GM18498 (cell line): ENCODE results near the gene BLVRA.
"Not testable (repeated sequence)": the region's sequence is repeated elsewhere in the genome, so short reads cannot be mapped to it uniquely, and the experiment has no call there.

Source experiments
- ATAC-seq: cut with Tn5 transposase; IDR thresholded peaks from one replicate; pipeline ENCODE4 v1.9.1; 2021; ENCODE audit warnings: mild to moderate bottlenecking, moderate library complexity; ENCODE audit not compliant: unreplicated experiment

Gene BLVRA

DNA sequence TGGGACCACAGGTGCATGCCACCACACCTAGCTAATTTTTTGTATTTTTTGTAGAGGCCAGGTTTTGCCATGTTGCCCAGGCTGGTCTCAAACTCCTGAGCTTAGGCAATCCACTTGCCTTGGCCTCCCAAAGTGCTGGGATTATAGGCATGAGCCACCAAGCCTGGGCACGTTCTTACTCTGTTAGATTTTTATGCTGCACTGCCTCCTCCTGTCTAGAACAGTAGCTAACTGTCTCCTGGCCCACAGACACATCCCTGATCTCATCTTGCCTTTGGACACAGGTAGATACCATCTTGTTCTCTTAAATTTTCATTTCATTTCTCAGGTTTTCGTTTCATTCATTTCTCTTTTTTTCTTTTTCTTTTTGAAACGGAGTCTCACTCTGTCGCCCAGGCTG, 41.1 kb downstream of the BLVRA start:
- ATAC-seq, result no peak

DNA sequence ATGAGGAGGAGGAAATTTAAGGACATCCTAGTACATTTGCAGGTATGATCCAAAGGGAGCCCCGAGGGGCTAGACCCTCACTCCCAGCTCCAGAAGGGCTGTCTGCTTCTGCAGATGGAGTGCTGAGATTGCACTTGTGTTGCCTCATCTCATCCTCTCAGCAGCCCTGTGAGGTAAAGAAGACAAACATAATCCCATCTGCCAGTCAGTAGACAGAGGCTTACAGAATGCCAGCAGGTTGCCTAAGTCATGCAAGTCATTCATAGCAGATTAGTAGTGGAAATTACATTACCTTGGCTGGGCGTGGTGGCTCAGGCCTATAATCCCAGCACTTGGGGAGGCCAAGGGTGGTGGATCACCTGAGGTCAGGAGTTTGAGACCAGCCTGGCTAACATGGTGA, 45.4 kb downstream of the BLVRA start:
- no peak for ATAC-seq

GRCh38 chr7:43808410-43808809, 49.9 kb downstream of the BLVRA start:
- ATAC-seq, result no peak

DNA sequence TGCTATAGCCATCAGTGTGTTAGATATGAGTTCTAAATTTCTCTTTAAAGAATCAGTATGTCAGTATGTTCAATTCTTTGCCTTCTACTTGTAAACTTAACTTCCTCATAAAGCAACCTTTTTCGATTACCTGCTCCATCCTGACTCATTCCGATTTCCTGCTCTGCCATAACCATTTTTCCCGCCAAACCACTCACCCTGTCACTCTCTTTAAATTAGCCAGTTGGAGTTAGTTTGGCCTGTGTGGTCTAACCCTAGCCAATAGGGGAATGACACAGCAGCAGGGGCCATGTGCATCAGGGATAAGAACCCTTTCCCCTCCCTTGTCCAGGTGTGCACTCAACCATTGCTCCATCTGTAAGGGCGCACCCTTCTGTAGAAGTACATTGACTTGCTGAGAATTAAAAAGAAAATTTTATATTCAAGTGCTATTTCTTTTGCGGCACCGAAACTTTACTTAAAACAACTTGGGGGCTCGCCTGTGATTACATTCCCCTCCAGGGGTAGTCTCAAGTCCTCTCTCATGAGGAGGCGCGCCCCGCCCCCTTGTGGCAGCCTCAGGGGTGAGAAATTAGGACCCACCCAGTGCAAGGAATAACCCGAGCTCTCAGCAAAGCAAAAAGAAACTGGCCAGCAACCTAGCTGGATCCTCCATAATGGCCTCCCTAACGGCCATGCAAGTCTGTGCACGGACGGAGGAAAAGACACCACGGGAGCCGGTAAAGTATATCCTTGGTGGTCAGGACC, 51.9 kb downstream of the BLVRA start:
- not testable (repeated sequence) for ATAC-seq

DNA sequence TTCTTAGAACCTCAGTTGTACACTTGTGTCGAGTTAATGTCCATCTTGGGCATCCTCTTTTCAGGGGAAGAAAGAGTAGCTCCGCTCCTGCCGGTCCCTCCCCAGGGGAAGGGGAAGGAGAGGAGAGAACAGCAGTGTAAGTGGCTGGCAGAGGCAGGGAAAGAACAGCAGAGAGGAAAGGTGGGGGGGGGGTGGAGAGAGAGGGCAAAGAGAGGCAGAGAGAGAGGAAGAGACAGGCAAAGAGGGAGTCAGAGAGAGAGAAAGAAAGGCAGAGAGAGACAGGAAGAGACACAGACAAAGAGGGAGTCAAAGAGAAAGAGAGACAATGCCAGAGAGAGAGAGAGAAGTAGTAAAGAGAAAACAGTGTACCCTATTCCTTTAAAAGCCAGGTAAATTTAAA, 56.9 kb downstream of the BLVRA start:
- ATAC-seq, result no peak

- not testable (repeated sequence) for ATAC-seq
Measured at GRCh38 chr7:43816046-43816797, 57.7 kb downstream of the BLVRA start.

DNA sequence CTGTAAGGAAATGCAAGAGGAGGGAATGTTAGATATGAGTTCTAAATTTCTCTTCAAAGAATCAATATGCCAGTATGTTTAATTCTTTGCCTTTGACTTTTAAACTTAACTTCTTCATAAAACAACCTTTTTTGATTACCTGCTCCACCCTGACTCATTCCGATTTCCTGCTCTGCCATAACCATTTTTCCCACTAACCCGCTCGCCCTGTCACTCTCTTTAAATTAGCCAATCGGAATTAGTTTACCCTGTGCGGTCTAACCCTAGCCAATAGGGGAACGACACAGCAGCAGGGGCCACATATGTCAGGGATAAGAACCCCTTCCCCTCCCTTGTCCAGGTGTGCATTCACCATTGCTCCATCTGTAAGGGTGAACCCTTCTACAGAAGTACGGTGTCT, 64.9 kb downstream of the BLVRA start:
- not testable (repeated sequence) for ATAC-seq

- ATAC-seq, result no peak
Measured at GRCh38 chr7:43823941-43824340, 65.5 kb downstream of the BLVRA start.

DNA sequence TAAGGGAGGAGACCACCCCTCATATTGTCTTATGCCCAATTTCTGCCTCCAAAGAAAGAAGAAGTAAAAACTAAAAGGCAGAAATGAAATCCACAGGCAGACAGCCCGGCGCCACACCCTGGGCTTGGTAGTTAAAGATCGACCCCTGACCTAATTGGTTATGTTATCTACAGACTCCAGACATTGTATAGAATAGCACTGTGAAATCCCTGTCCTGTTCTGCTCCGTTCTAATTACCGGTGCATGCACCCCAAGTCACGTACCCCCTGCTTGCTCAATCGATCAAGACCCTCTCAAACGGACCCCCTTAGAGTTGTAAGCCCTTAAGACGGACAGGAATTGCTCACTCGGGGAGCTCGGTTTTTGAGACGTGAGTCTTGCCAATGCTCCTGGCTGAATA, 66.0 kb downstream of the BLVRA start:
- ATAC-seq, result not testable (repeated sequence)

- no peak for ATAC-seq
Measured at GRCh38 chr7:43824963-43825362, 66.5 kb downstream of the BLVRA start.

DNA sequence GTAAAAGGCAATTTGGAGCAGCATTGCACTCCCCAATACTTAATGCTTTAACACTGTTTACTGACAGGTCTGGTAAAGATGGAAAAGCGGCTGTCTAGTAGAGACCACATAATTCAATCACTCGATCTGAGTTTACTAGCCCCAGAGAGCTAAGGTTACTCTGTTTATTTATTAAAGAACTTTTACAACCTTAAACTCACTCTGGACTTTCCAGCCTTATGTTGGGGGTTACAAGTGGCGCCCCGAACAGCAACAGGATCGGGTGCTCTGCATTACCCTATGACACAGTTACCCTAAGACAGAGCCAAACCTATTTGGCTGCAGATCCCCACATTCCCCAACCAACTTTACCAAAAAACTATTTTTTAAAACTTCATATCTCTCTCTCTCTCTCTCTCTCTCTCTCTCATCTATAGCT, 66.9 kb downstream of the BLVRA start:
- ATAC-seq, result no peak

GRCh38 chr7:43830917-43831316, 72.4 kb downstream of the BLVRA start:
- not testable (repeated sequence) for ATAC-seq

DNA sequence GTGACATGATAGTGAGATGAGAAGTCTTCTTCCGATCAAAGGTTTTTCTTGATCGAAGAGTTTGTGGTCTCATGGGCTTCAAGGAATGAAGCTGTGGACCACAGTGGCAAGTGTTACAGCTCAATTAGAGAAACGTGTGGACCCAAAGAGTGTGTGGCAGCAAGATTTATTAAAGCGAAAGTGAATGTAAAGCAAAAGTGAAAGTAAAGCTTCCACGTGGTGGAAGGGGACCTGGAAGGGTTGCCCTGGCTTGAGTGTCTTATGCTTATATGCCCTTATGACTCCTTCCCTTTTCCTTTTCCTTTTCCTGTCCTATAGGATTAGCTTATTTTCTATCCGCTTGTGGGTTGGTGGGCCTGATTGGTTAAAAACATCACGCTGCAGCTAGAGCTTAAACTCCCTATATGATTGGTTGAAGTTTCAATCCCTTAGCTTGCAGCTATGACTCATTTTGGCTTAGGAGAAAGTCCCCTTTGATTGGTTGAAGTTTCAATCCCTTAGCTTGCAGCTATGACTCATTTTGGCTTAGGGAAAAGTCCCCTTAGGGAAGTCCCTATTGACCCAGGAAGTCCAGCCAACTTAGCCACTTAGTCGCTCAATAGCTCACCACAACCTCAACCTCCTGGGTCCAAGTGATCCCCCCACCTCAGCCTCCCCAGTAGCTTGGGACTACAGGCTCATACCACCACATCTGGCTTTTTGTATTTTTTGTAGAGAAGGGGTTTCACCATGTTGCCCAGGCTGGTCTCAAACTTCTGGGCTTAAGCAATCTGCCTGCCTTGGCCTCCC, 76.2 kb downstream of the BLVRA start:
- peak; percentile 64 for ATAC-seq

DNA sequence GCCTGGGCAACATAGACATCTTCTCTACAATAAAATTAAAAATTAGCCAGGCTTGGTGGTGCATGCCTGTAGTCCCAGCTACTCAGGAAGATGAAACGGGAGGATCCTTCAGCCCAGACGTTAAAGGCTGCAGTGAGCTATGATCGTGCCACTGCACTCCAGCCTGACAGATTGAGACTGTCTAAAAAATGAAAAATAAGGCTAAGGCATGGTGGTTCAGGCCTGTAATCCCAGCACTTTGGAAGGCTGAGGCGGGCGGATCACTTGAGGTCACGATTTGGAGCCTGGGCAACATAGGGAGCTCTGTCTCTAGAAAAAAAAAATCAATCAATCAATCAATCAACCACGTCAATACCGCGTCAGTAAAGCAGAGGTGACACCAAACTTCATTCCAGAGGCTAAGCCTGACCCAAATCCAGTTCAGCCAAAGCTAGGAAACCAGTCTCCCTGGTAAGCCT, 79.8 kb downstream of the BLVRA start:
- no peak for ATAC-seq

DNA sequence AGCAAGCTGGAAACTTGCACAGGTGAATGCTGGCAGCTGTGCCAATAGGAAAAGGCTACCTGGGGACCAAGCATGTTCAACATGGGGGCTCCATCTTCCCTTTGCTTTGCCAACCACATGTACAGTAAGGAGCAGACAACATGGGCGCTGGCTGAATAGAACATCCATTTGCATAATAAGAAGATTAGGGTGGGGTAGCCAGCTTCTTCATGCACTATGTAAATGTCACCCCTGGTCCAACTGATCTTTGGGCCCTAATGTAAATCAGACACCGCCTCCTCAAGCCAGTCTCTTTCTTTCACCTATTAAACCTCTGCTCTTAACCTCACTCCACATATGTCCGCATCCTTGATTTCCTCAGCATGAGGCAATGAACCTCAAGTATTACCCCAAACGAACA, 84.8 kb downstream of the BLVRA start:
- ATAC-seq, result no peak

- ATAC-seq, result no peak
Measured at GRCh38 chr7:43844257-43844656, 85.8 kb downstream of the BLVRA start.

DNA sequence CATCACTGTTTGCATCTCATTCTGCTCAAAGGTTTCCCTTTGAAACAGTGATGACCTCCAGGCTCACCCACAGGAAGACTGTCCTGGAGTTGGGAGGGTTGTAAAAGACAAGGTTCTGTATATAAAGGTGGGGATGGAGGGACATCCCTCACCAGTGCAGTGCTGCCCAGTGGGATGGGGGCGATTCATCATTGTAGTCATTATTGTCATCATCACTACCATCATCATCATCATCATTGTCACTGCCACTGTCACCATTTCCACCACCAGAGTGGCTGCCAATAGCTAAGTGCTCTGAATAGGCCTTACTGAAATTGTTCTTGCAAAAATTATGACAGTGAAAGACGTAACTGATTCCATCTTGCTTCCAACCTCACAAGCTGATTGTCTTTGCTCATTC, 86.2 kb downstream of the BLVRA start:
- no peak for ATAC-seq

DNA sequence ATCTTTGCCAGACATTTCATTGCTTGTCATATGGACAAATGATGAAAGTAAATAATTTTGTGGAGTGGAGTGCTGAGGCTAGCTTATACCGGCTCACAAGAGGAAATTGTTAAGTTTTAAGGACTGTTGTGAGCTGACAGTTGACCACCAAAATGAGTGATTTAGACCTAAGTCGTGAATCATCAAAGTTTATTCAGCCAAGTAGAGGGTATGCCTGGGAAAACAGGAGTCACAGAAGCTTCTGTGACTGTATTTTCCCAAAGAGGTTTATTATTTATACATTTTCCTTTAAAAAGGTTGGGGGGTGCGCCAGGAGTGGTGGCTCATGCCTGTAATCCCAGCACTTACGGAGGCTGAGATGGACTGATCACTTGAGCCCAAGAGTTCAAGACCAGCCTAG, 89.0 kb downstream of the BLVRA start:
- ATAC-seq, result no peak

DNA sequence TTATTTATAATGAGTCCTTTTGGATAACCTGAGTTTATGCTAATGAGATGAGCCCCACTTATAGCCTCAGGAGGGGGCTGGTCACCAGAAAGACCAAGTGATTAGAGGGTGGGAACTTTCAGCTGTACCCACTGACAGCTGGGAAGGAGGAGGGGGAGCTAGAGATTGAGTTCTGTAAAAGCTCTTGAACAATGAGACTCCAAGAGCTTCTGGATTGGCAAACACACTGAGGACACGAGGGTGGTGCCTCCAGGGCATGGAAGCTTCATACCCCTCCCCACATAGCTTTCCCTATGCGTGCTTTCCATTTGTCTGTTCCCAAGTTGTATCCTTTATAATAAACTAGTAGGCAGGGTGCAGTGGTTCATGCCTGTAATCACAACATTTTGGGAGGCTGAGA, 90.6 kb downstream of the BLVRA start:
- ATAC-seq, result no peak

DNA sequence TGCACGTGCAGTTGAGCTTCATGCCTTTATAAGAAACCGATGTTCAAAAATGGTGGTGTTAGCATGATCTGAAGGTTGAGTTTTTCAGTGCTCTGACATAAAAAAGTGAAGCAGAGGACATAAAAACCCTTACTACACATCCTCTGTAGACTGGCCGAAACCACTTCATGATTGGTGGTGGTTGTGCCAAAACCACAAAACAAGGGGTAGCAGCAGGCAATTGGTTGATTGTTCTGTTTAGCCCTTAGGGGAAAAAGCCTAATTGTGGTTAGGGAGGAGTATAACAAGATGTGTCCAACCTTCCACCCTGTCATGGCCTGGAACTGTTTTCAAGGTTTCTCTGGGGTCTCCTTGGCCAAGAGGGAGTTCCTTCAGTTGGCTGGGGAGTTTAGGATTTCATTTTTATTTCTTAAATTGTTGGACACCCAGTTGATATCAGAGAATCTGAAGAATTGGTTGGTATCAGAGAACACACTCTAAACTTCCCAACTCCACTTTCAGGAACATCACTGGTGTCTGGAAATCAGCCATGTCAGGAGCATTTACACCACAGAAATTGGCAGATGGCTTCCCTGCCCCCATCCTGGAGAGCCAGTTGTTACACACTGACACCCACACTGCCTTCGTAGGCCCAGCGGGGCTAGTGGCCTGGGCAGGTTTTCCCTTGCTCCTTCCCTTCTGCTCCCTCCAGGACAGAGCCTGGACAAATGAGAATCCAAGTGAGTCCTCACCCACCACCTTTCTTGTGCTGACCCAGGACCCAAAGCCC, 92.1 kb downstream of the BLVRA start:
- ATAC-seq, result peak; percentile 73

DNA sequence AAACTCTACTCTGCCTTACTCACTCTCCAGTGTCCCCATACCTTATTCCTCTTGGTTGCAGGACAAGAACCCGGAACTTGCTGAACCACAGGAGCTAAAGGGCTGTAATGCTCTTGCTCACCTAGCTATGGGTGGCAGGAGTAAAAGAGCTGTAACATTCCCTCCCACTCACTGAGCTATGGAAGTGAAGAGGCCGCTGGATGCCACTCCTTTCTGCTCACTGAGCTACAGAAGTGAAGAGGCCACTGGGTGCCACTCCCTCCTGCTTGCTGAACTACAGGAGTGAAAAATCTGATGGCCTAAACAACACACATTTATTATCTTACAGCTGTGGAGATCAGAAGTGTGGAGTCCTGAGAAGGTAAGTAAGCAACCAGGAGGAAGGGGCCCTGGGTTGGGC, 93.3 kb downstream of the BLVRA start:
- no peak for ATAC-seq
